Mesendoderm (in vitro differentiated cells): ENCODE measurements around the gene SH2D5.
"Not testable (repeated sequence)": the region's sequence is repeated elsewhere in the genome, so short reads cannot be mapped to it uniquely, and the experiment has no call there.

Experiments
- DNase-seq: peaks from one replicate; pipeline ENCODE4 v3.0.0; 2013
- H2AK5ac ChIP-seq: 2 replicates; pipeline ENCODE4 v1.6.1; 2013; ENCODE audit warnings: low read length, inconsistent platforms
- H2BK120ac ChIP-seq: 2 replicates; pipeline ENCODE4 v1.6.1; 2013; ENCODE audit warnings: low read depth, mild to moderate bottlenecking, low read length, moderate library complexity, mixed read lengths
- H2BK15ac ChIP-seq: replicated peaks from 2 replicates; pipeline ENCODE4 v1.6.1; 2013; ENCODE audit warnings: low read depth, mild to moderate bottlenecking, moderate library complexity
- H2BK5ac ChIP-seq: 2 replicates; pipeline ENCODE4 v1.6.1; 2013; ENCODE audit warnings: low read length, inconsistent platforms
- H3K18ac ChIP-seq: 2 replicates; pipeline ENCODE4 v1.6.1; 2013; ENCODE audit warnings: mild to moderate bottlenecking, low read length, mixed read lengths
- H3K23ac ChIP-seq: one replicate; pipeline ENCODE4 v1.6.1; 2013; ENCODE audit warnings: low read length
- H3K27ac ChIP-seq: 2 replicates; pipeline ENCODE4 v1.5.1; 2013; ENCODE audit warnings: low read depth, mild to moderate bottlenecking, inconsistent platforms, low read length, moderate library complexity
- H3K27me3 ChIP-seq: 2 replicates; pipeline ENCODE4 v1.6.1; 2013; ENCODE audit warnings: low read length, control low read depth, mild to moderate bottlenecking, inconsistent platforms; ENCODE audit not compliant: insufficient read depth, poor library complexity
- H3K36me3 ChIP-seq: 2 replicates; pipeline ENCODE4 v1.6.1; 2013; ENCODE audit warnings: low read length, inconsistent platforms; ENCODE audit not compliant: control insufficient read depth, insufficient read depth
- H3K4ac ChIP-seq: one replicate; pipeline ENCODE4 v1.6.1; 2013; ENCODE audit warnings: low read depth, mild to moderate bottlenecking, low read length, moderate library complexity
- H3K4me1 ChIP-seq: 2 replicates; pipeline ENCODE4 v1.6.1; 2013; ENCODE audit warnings: low read depth, low read length, inconsistent platforms; ENCODE audit not compliant: control insufficient read depth
- H3K4me2 ChIP-seq: 2 replicates; pipeline ENCODE4 v1.6.1; 2013; ENCODE audit warnings: low read length
- H3K4me3 ChIP-seq: 2 replicates; pipeline ENCODE4 v1.5.1; 2013; ENCODE audit warnings: mild to moderate bottlenecking, low read length
- H3K56ac ChIP-seq: one replicate; pipeline ENCODE4 v1.6.1; 2013; ENCODE audit warnings: low read length
- H3K79me1 ChIP-seq: 2 replicates; pipeline ENCODE4 v1.6.1; 2013; ENCODE audit warnings: low read length, inconsistent platforms
- H3K79me2 ChIP-seq: 2 replicates; pipeline ENCODE4 v1.6.1; 2013; ENCODE audit warnings: mild to moderate bottlenecking, low read length; ENCODE audit not compliant: control insufficient read depth, insufficient read depth
- H3K9ac ChIP-seq: 2 replicates; pipeline ENCODE4 v1.6.1; 2013; ENCODE audit warnings: low read length, inconsistent platforms
- H4K5ac ChIP-seq: one replicate; pipeline ENCODE4 v1.6.1; 2013; ENCODE audit warnings: low read length
- H4K8ac ChIP-seq: one replicate; pipeline ENCODE4 v1.6.1; 2013; ENCODE audit warnings: low read depth, mild to moderate bottlenecking, control low read depth, low read length, moderate library complexity
- WGBS: extraction: QIAGEN DNeasy Blood & Tissue Kit; methylation state at CpG from one replicate; pipeline ENCODE4 v1.1.7; 2013; ENCODE audit warnings: low lambda C conversion rate, missing lambda C conversion rate; ENCODE audit not compliant: insufficient coverage; ENCODE audit errors: extremely low coverage; 5-methylcytosine and 5-hydroxymethylcytosine counted together

Gene SH2D5

DNA sequence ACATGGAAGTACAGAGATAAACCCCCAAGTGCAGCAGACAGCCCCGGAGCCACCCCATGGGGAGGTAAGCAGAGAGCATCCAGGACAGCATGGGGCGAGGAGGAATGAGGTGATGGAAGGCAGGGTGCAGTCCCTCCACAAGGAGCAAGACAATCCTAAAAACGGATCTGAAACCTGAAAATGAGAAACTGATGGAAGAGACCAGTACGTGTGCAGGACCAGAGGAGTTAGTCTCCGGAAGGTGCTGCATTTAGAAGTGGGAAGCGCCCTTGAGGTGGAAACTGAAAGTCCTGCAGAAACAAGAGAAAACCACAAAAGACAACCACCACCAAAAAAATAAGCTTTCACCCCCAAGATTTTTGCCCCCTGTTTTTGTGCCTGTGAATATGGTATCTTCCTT, 53.9 kb downstream of the SH2D5 start:
- Histone ChIP-seq H3K79me2 (no peaks in the 10 kb centered on the region), H3K18ac (no peak overlapping the region), H3K23ac (no peak overlapping the region), H2BK15ac (no peak overlapping the region), H3K36me3 (no peaks in the 10 kb centered on the region), H3K79me1 (no peaks in the 10 kb centered on the region), H4K5ac (no peak overlapping the region), H3K27me3 (no peaks in the 10 kb centered on the region), H3K4me3 (no peak overlapping the region), H4K8ac (no peak overlapping the region), H3K27ac (no peak overlapping the region), H3K4ac (no peak overlapping the region), H3K4me1 (no peaks in the 10 kb centered on the region), H2AK5ac (no peak overlapping the region), H2BK120ac (no peak overlapping the region), H2BK5ac (no peak overlapping the region), H3K56ac (no peak overlapping the region), H3K4me2 (no peak overlapping the region), H3K9ac (no peak overlapping the region)
- no peak for DNase-seq
- no CpG with 5 or more reads among the region's 6 CpGs for WGBS

DNA sequence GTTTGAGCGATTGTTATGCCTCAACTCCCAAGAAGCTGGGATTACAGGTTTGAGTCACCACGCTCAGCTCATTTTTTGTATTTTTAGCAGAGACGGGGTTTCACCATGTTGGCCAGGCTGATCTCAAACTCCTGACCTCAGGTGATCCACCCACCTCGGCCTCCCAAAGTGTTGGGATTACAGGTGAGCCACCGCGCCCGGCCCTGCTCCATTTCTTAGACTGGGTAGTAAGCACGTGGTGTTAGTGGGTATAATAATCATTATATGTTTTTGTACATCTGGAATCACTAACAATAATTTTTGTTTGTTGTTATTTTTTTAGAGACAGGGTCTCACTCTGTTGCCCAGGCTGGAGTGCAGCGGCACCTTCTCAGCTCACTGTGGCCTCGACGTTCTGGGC, 58.9 kb downstream of the SH2D5 start:
- not testable (repeated sequence) for H3K4me3 ChIP-seq, H3K56ac ChIP-seq, H3K18ac ChIP-seq, H2BK5ac ChIP-seq, H3K4me2 ChIP-seq, H3K23ac ChIP-seq, H3K79me1 ChIP-seq, H3K4me1 ChIP-seq, H3K79me2 ChIP-seq, H3K36me3 ChIP-seq, H3K27me3 ChIP-seq, H2AK5ac ChIP-seq, DNase-seq, H3K4ac ChIP-seq, H3K27ac ChIP-seq, H3K9ac ChIP-seq, H4K8ac ChIP-seq, H4K5ac ChIP-seq, H2BK120ac ChIP-seq, H2BK15ac ChIP-seq
- no CpG with 5 or more reads among the region's 11 CpGs for WGBS

DNA sequence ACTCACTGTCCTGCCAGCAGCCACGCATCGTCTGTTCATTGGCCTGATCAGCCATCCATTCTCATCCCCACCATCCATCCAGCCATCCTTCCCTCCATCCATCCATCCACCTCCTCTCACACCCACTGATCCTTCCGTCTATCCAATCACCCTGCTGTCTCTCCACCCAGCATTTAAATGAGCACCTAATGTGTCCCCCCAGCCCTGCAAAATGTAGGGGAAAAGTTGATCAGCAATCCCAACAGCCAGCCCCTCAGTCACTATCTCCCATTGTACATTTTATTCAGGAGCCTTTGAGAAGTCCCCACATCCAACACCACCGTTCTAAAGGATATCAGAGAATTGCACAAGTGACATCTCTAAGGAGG, 60.3 kb downstream of the SH2D5 start:
- H3K4ac ChIP-seq = no peak overlapping the region
- H3K79me1 ChIP-seq = no peaks in the 10 kb centered on the region
- H2BK5ac ChIP-seq = no peak overlapping the region
- no peak overlapping the region for H3K4me2 ChIP-seq
- no peaks in the 10 kb centered on the region for H3K27me3 ChIP-seq
- no peak overlapping the region for H3K4me3 ChIP-seq
- H2BK120ac ChIP-seq = no peak overlapping the region
- H2BK15ac ChIP-seq = no peak overlapping the region
- no peak overlapping the region for H3K18ac ChIP-seq
- no peak for DNase-seq
- no peaks in the 10 kb centered on the region for H3K4me1 ChIP-seq
- WGBS = no CpG with 5 or more reads among the region's 4 CpGs
- no peak overlapping the region for H4K8ac ChIP-seq
- no peak overlapping the region for H3K9ac ChIP-seq
- H4K5ac ChIP-seq = no peak overlapping the region
- H3K23ac ChIP-seq = no peak overlapping the region
- H3K56ac ChIP-seq = no peak overlapping the region
- H2AK5ac ChIP-seq = no peak overlapping the region
- no peak overlapping the region for H3K27ac ChIP-seq
- H3K79me2 ChIP-seq = no peaks in the 10 kb centered on the region
- H3K36me3 ChIP-seq = no peaks in the 10 kb centered on the region

DNA sequence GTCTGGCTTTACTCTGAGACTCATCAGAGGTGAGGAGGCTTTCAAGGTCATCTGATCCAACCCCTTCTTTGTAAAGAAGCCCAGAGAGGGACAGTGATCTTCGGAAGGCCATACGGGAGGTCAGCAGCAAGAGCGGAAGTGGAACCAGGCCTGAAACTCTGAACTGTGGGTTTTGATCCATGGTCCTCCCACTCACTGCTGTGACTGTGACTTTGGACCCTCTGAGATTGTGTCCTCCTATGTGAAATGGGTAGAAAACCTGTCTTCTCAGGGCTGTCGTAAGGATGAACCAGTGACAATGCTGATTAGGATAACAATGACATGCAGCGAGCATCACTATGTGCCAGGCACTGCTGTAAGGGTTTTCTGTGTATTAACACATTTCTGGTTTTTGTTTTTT, 61.6 kb downstream of the SH2D5 start:
- no peak overlapping the region for H3K18ac ChIP-seq
- DNase-seq = no peak
- H3K4me3 ChIP-seq = no peak overlapping the region
- H3K27me3 ChIP-seq = no peaks in the 10 kb centered on the region
- no peak overlapping the region for H2AK5ac ChIP-seq
- no CpG with 5 or more reads among the region's 5 CpGs for WGBS
- no peaks in the 10 kb centered on the region for H3K79me2 ChIP-seq
- H3K27ac ChIP-seq = no peak overlapping the region
- H3K79me1 ChIP-seq = no peaks in the 10 kb centered on the region
- no peak overlapping the region for H2BK5ac ChIP-seq
- no peak overlapping the region for H3K4me2 ChIP-seq
- no peaks in the 10 kb centered on the region for H3K4me1 ChIP-seq
- H4K8ac ChIP-seq = no peak overlapping the region
- no peak overlapping the region for H2BK120ac ChIP-seq
- H2BK15ac ChIP-seq = no peak overlapping the region
- H3K4ac ChIP-seq = no peak overlapping the region
- no peak overlapping the region for H4K5ac ChIP-seq
- no peaks in the 10 kb centered on the region for H3K36me3 ChIP-seq
- no peak overlapping the region for H3K56ac ChIP-seq
- H3K23ac ChIP-seq = no peak overlapping the region
- H3K9ac ChIP-seq = no peak overlapping the region
